Measurements from ENCODE around the gene SLC41A3.

DNA sequence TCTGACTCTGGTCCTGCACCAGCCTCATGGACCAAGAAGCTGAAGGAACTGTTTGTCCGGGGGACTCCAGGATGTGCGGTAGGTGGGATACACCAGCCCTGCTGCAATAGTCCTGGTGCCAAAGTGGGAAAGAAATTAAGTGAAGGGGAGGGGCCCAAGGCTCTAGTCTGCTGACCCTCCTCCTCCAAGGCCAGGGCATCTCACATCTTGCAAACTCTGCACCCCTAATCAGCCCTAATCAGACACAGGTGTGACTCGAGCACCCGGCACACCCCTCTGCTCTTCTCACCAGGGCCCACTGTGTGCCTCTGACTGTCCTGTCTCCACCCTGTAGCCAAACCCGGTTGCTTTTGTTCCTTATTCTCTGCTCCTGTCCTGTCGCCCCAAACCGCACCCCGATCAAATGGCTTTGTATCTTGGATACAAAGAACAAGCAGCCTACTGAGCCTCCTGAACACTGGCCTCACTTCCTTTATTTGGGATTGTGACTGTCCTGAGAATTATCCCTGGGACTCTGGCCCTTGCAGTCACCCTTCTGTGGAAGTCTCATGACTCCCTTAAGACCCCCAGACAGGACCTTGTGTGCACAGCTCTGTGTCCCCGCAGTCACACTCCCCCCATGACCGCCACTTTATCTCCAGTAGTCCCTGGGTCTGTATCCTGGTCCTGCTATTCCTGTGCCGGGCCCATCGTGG is 26.7 kb upstream of the SLC41A3 start:
- no peak for TF ChIP-seq POLR2A (IDR thresholded peaks at IDR 0.05; ENCODE audit: low read length)
- TF ChIP-seq GATA1 (IDR thresholded peaks at IDR 0.05; ENCODE audit: low read depth, low read length) = no peak

Data from erythroblast (primary cell).